ENCODE results near the gene MAP2K6.

The MAP2K6 gene

GRCh38 chr17:69444023-69444422, 29.5 kb downstream of the MAP2K6 start:
- no peak overlapping the region for H3K9ac ChIP-seq (ENCODE audit: low read depth, low read length)

GRCh38 chr17:69445132-69445531, 30.6 kb downstream of the MAP2K6 start:
- Histone ChIP-seq H3K27me3 (ENCODE audit: control insufficient read depth, insufficient read depth, low read length) (no peaks in the 10 kb centered on the region), H3K4me3 (ENCODE audit: low read depth, low read length) (no peak overlapping the region), H3K27ac (ENCODE audit: low read depth, low read length) (no peak overlapping the region), H3K4me1 (ENCODE audit: control insufficient read depth, insufficient read depth, low read length) (peaks cover 38% of the 10 kb centered on the region), H3K9me3 (ENCODE audit: control insufficient read depth, insufficient read depth, low read length) (no peaks in the 10 kb centered on the region), H3K36me3 (ENCODE audit: control insufficient read depth, insufficient read depth, low read length) (no peaks in the 10 kb centered on the region), H3K9ac (ENCODE audit: low read depth, low read length) (no peak overlapping the region)

More at GRCh38 chr17:69444023-69444422, 29.5 kb downstream of the MAP2K6 start:
- Histone ChIP-seq H3K36me3 (ENCODE audit: control insufficient read depth, insufficient read depth, low read length) (no peaks in the 10 kb centered on the region), H3K4me1 (ENCODE audit: control insufficient read depth, insufficient read depth, low read length) (peaks cover 34% of the 10 kb centered on the region), H3K4me3 (ENCODE audit: low read depth, low read length) (no peak overlapping the region), H3K27me3 (ENCODE audit: control insufficient read depth, insufficient read depth, low read length) (no peaks in the 10 kb centered on the region), H3K27ac (ENCODE audit: low read depth, low read length) (no peak overlapping the region), H3K9me3 (ENCODE audit: control insufficient read depth, insufficient read depth, low read length) (no peaks in the 10 kb centered on the region)

DNA sequence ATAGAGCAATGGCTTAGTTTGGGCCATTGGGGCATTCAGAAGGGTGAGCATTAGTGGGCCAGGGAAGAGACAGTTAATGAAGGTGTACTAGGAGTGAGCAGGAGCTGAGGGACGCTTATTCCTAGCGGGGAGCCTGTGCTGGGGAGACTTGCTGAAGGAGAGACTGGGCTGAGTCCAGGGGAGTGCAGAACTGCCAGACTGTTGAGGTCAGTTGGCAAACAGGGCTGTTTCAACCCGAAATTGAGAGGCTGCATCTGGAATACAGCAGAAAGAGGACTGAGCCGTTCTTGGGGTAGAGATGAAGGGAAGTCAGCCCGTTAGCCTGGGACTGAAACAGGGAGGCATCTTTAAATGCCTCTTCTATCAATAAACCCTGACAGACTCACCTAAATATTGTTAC, 33.2 kb downstream of the MAP2K6 start:
- H3K27me3 ChIP-seq (ENCODE audit: control insufficient read depth, insufficient read depth, low read length): no peaks in the 10 kb centered on the region
- H3K36me3 ChIP-seq (ENCODE audit: control insufficient read depth, insufficient read depth, low read length): no peaks in the 10 kb centered on the region
- H3K4me3 ChIP-seq (ENCODE audit: low read depth, low read length): no peak overlapping the region
- H3K4me1 ChIP-seq (ENCODE audit: control insufficient read depth, insufficient read depth, low read length): peaks cover 54% of the 10 kb centered on the region
- H3K27ac ChIP-seq (ENCODE audit: low read depth, low read length): peak overlapping the region; percentile 97
- no peaks in the 10 kb centered on the region for H3K9me3 ChIP-seq (ENCODE audit: control insufficient read depth, insufficient read depth, low read length)
- H3K9ac ChIP-seq (ENCODE audit: low read depth, low read length): no peak overlapping the region

DNA sequence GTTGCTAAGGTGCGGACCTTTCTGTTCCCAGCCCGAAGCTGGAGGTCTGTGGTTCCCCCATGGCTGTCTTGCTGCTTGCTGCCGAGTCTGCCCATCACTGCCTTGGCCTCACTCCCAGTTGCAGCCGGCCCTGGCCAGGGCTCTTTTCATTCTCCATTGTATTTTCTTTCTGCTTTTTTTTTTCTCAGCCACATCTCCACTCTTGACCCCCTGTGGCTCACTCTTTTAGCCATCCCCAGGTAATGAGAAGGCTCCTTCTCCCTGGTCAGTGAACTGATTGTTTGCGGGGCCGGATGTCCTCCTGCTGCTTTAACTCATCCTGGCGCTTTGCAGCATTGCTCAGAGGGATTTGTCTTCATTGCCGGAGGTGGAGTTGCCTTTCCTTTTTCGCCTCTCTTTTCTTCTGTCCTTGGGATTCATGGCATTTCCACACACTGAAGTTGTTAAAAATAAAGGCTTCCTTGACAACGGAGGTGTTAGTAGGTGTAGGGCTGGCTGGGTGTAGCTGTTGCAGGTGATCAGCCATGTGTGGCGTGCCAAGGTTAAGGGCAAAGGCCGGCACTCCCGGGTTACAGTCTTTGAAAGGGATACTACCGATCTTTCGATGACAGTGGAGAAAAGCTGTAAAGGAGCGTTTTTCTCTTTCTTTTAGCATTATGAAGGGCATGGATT, 34.1 kb downstream of the MAP2K6 start:
- Histone ChIP-seq H3K4me3 (ENCODE audit: low read depth, low read length) (peak overlapping the region; percentile 28), H3K9me3 (ENCODE audit: control insufficient read depth, insufficient read depth, low read length) (no peaks in the 10 kb centered on the region), H3K27me3 (ENCODE audit: control insufficient read depth, insufficient read depth, low read length) (no peaks in the 10 kb centered on the region), H3K27ac (ENCODE audit: low read depth, low read length) (peak overlapping the region; percentile 97), H3K4me1 (ENCODE audit: control insufficient read depth, insufficient read depth, low read length) (peaks cover 58% of the 10 kb centered on the region), H3K9ac (ENCODE audit: low read depth, low read length) (peak overlapping the region; percentile 48), H3K36me3 (ENCODE audit: control insufficient read depth, insufficient read depth, low read length) (no peaks in the 10 kb centered on the region)

GRCh38 chr17:69450131-69450530, 35.6 kb downstream of the MAP2K6 start:
- Histone ChIP-seq H3K9me3 (ENCODE audit: control insufficient read depth, insufficient read depth, low read length) (no peaks in the 10 kb centered on the region), H3K27ac (ENCODE audit: low read depth, low read length) (peak overlapping the region; percentile 36), H3K9ac (ENCODE audit: low read depth, low read length) (no peak overlapping the region), H3K4me3 (ENCODE audit: low read depth, low read length) (no peak overlapping the region), H3K27me3 (ENCODE audit: control insufficient read depth, insufficient read depth, low read length) (no peaks in the 10 kb centered on the region), H3K36me3 (ENCODE audit: control insufficient read depth, insufficient read depth, low read length) (no peaks in the 10 kb centered on the region), H3K4me1 (ENCODE audit: control insufficient read depth, insufficient read depth, low read length) (peaks cover 61% of the 10 kb centered on the region)

DNA sequence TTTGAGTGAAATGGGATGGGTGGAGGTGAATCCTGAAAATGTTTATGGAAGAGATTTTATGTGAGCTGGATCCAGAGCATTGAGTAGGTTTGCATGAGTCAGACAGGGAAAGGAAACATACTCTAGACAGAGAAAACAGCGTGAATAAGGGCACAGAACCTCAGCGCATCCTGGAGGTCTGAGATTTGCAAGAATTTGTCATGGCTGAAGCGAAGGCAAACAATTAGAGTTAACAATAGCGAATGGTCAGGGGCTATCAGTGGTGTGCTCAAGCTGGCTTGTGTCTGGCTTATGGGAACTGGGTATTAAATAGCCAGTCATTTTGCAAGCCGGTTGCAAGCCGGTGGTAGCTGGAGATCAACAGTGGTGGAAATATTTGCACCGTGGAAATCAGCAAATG, 36.4 kb downstream of the MAP2K6 start:
- Histone ChIP-seq H3K27ac (ENCODE audit: low read depth, low read length) (peak overlapping the region; percentile 30), H3K4me1 (ENCODE audit: control insufficient read depth, insufficient read depth, low read length) (peaks cover 56% of the 10 kb centered on the region), H3K27me3 (ENCODE audit: control insufficient read depth, insufficient read depth, low read length) (no peaks in the 10 kb centered on the region), H3K4me3 (ENCODE audit: low read depth, low read length) (no peak overlapping the region), H3K9ac (ENCODE audit: low read depth, low read length) (no peak overlapping the region), H3K9me3 (ENCODE audit: control insufficient read depth, insufficient read depth, low read length) (no peaks in the 10 kb centered on the region), H3K36me3 (ENCODE audit: control insufficient read depth, insufficient read depth, low read length) (no peaks in the 10 kb centered on the region)

- H3K27me3 ChIP-seq (ENCODE audit: control insufficient read depth, insufficient read depth, low read length): no peaks in the 10 kb centered on the region
- peak overlapping the region; percentile 30 for H3K27ac ChIP-seq (ENCODE audit: low read depth, low read length)
- no peaks in the 10 kb centered on the region for H3K36me3 ChIP-seq (ENCODE audit: control insufficient read depth, insufficient read depth, low read length)
- H3K9ac ChIP-seq (ENCODE audit: low read depth, low read length): no peak overlapping the region
- H3K4me1 ChIP-seq (ENCODE audit: control insufficient read depth, insufficient read depth, low read length): peaks cover 52% of the 10 kb centered on the region
- no peak overlapping the region for H3K4me3 ChIP-seq (ENCODE audit: low read depth, low read length)
- H3K9me3 ChIP-seq (ENCODE audit: control insufficient read depth, insufficient read depth, low read length): no peaks in the 10 kb centered on the region
Observed at GRCh38 chr17:69451416-69452394, 37.2 kb downstream of the MAP2K6 start.

- Histone ChIP-seq H3K9ac (ENCODE audit: low read depth, low read length) (no peak overlapping the region), H3K27ac (ENCODE audit: low read depth, low read length) (no peak overlapping the region), H3K4me3 (ENCODE audit: low read depth, low read length) (no peak overlapping the region), H3K27me3 (ENCODE audit: control insufficient read depth, insufficient read depth, low read length) (no peaks in the 10 kb centered on the region), H3K9me3 (ENCODE audit: control insufficient read depth, insufficient read depth, low read length) (no peaks in the 10 kb centered on the region), H3K36me3 (ENCODE audit: control insufficient read depth, insufficient read depth, low read length) (no peaks in the 10 kb centered on the region), H3K4me1 (ENCODE audit: control insufficient read depth, insufficient read depth, low read length) (peaks cover 47% of the 10 kb centered on the region)
Observed at GRCh38 chr17:69452664-69453260, 38.3 kb downstream of the MAP2K6 start.

- Histone ChIP-seq H3K27ac (ENCODE audit: low read depth, low read length) (no peak overlapping the region), H3K9ac (ENCODE audit: low read depth, low read length) (no peak overlapping the region)
Observed at GRCh38 chr17:69454051-69454450, 39.6 kb downstream of the MAP2K6 start.

GRCh38 chr17:69455040-69455439, 40.5 kb downstream of the MAP2K6 start:
- H3K4me3 ChIP-seq (ENCODE audit: low read depth, low read length): no peak overlapping the region
- H3K27me3 ChIP-seq (ENCODE audit: control insufficient read depth, insufficient read depth, low read length): no peaks in the 10 kb centered on the region
- peaks cover 34% of the 10 kb centered on the region for H3K4me1 ChIP-seq (ENCODE audit: control insufficient read depth, insufficient read depth, low read length)
- no peak overlapping the region for H3K9ac ChIP-seq (ENCODE audit: low read depth, low read length)
- no peaks in the 10 kb centered on the region for H3K9me3 ChIP-seq (ENCODE audit: control insufficient read depth, insufficient read depth, low read length)
- H3K36me3 ChIP-seq (ENCODE audit: control insufficient read depth, insufficient read depth, low read length): no peaks in the 10 kb centered on the region
- no peak overlapping the region for H3K27ac ChIP-seq (ENCODE audit: low read depth, low read length)

More at GRCh38 chr17:69454051-69454450, 39.6 kb downstream of the MAP2K6 start:
- H3K9me3 ChIP-seq (ENCODE audit: control insufficient read depth, insufficient read depth, low read length): no peaks in the 10 kb centered on the region
- no peaks in the 10 kb centered on the region for H3K27me3 ChIP-seq (ENCODE audit: control insufficient read depth, insufficient read depth, low read length)
- H3K4me1 ChIP-seq (ENCODE audit: control insufficient read depth, insufficient read depth, low read length): peaks cover 37% of the 10 kb centered on the region
- H3K36me3 ChIP-seq (ENCODE audit: control insufficient read depth, insufficient read depth, low read length): no peaks in the 10 kb centered on the region
- no peak overlapping the region for H3K4me3 ChIP-seq (ENCODE audit: low read depth, low read length)

DNA sequence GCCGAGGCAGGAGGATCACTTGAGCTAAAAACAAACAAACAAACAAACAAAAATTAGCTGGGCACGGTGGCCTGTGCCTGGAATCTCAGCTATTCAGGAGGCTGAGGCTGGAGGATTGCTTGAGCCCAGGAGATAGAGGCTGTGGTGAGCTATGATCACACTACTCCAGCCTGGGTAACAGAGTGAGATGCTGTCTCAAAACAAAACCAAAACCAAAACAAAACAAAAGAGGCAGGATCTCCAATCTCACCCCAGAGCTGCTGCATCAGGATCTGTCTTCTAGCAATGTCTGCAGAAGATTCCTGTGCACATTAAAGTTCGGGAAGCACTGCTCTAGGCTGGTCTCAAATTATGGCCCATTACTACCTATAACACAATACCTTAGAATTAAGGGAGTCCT, 43.1 kb downstream of the MAP2K6 start:
- Histone ChIP-seq H3K4me1 (ENCODE audit: control insufficient read depth, insufficient read depth, low read length) (peaks cover 26% of the 10 kb centered on the region), H3K9ac (ENCODE audit: low read depth, low read length) (no peak overlapping the region), H3K36me3 (ENCODE audit: control insufficient read depth, insufficient read depth, low read length) (no peaks in the 10 kb centered on the region), H3K27me3 (ENCODE audit: control insufficient read depth, insufficient read depth, low read length) (no peaks in the 10 kb centered on the region), H3K9me3 (ENCODE audit: control insufficient read depth, insufficient read depth, low read length) (no peaks in the 10 kb centered on the region), H3K27ac (ENCODE audit: low read depth, low read length) (no peak overlapping the region), H3K4me3 (ENCODE audit: low read depth, low read length) (no peak overlapping the region)

Measured in HUES48 (cell line).